ENCODE results near the gene HAPLN1. TPM values are rescaled to one million over a fixed set of nuclear protein-coding genes. Genes with fewer than 3 reads are reported as not detected.

The HAPLN1 gene
- total RNA-seq, 3 donors from 2014 or later (not counting 1 experiment from before 2014, with no cell fraction given), result not detected

DNA sequence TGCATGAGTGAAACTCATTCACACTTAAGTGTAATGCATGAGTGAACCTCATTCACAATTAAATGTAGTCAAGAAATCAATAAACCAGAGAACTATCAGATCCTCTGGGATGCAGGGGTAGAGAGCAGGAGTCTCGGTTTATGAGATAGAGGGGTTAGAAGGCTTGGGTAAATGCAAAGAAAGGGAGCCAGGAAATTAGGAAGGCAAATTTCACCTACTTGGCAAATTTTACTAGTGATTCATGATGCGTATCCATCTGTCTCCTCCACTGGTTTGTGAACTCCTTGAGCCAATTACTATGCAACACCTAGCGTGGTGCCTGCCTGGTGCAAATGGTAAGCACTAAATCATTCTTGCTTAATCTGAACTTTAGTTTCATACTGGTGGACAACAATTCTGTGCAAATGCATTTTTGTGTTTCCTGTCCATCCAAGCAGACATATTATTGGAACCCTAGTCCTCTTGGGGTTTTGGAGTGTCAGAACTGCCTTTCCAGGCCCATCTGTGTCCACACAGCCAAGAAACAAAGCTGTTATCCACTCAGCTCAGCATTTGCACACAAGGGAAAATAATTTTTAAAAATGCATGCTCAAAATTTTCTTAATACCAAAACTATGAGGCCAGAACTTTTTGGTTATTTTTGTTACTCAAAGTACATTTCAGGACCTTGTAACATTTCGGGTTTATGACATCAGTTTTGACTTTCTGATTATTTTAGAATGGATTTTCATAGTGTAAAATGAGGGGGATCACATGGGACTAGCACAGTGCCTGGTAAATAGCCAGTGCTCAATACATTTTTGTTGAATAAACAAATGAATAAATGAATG is 5.2 kb downstream of the HAPLN1 start:
- no peak for ATAC-seq
- 83% methylated on average over 4 of the region's 4 CpGs for WGBS (ENCODE audit: insufficient coverage)
- intact Hi-C loops (cut with micrococcal nuclease), result no loop called here
- Histone ChIP-seq H3K4me3 (ENCODE audit: low read length) (no peak overlapping the region), H3K27ac (ENCODE audit: low read length) (no peak overlapping the region), H3K27me3 (ENCODE audit: control insufficient read depth, insufficient read depth, low read length) (peaks cover 3% of the 10 kb centered on the region), H3K9me3 (ENCODE audit: control insufficient read depth, insufficient read depth, low read length) (no peaks in the 10 kb centered on the region), H3K36me3 (ENCODE audit: control insufficient read depth, insufficient read depth, low read length) (no peaks in the 10 kb centered on the region), H3K4me1 (ENCODE audit: control insufficient read depth, insufficient read depth, low read length) (no peaks in the 10 kb centered on the region)
- TF ChIP-seq, protein P1, sequence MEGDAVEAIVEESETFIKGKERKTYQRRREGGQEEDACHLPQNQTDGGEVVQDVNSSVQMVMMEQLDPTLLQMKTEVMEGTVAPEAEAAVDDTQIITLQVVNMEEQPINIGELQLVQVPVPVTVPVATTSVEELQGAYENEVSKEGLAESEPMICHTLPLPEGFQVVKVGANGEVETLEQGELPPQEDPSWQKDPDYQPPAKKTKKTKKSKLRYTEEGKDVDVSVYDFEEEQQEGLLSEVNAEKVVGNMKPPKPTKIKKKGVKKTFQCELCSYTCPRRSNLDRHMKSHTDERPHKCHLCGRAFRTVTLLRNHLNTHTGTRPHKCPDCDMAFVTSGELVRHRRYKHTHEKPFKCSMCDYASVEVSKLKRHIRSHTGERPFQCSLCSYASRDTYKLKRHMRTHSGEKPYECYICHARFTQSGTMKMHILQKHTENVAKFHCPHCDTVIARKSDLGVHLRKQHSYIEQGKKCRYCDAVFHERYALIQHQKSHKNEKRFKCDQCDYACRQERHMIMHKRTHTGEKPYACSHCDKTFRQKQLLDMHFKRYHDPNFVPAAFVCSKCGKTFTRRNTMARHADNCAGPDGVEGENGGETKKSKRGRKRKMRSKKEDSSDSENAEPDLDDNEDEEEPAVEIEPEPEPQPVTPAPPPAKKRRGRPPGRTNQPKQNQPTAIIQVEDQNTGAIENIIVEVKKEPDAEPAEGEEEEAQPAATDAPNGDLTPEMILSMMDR (IDR thresholded peaks at IDR 0.05), result no peak
- H3K4me1 Mint-ChIP-seq, result no peaks in the 10 kb centered on the region
- no peak overlapping the region for H3K4me3 Mint-ChIP-seq
- H3K9me3 Mint-ChIP-seq, result no peaks in the 10 kb centered on the region
- no peaks in the 10 kb centered on the region for H3K36me3 Mint-ChIP-seq
- DNase-seq, result no peak
- H3K27me3 Mint-ChIP-seq (ENCODE audit: low read depth in 2 of 2), result peaks cover 9 to 21% of the 10 kb centered on the region in 2 donors
- no peak overlapping the region for H3K27ac Mint-ChIP-seq

- intact Hi-C loops (cut with micrococcal nuclease), result no loop called here
- Mint-ChIP-seq H3K27me3 (ENCODE audit: low read depth in 2 of 2) (peaks cover 7 to 15% of the 10 kb centered on the region in 2 donors), H3K4me1 (no peaks in the 10 kb centered on the region), H3K27ac (no peak overlapping the region), H3K4me3 (no peak overlapping the region), H3K9me3 (no peaks in the 10 kb centered on the region), H3K36me3 (no peaks in the 10 kb centered on the region)
- H3K27ac ChIP-seq (ENCODE audit: low read length), result no peak overlapping the region
- H3K4me3 ChIP-seq (ENCODE audit: low read length), result no peak overlapping the region
- DNase-seq (no peak), ATAC-seq (no peak)
- H3K4me1 ChIP-seq (ENCODE audit: control insufficient read depth, insufficient read depth, low read length), result no peaks in the 10 kb centered on the region
- no peaks in the 10 kb centered on the region for H3K36me3 ChIP-seq (ENCODE audit: control insufficient read depth, insufficient read depth, low read length)
- 88% methylated on average over 1 of the region's 1 CpG for WGBS (ENCODE audit: insufficient coverage)
- TF ChIP-seq, protein P1 (IDR thresholded peaks at IDR 0.05), result no peak
- no peaks in the 10 kb centered on the region for H3K27me3 ChIP-seq (ENCODE audit: control insufficient read depth, insufficient read depth, low read length)
- no peaks in the 10 kb centered on the region for H3K9me3 ChIP-seq (ENCODE audit: control insufficient read depth, insufficient read depth, low read length)
Observed at GRCh38 chr5:83714810-83715209, 5.8 kb downstream of the HAPLN1 start.

- no peaks in the 10 kb centered on the region for H3K4me1 Mint-ChIP-seq
- intact Hi-C loops (cut with micrococcal nuclease), result no loop called here
- no peak overlapping the region for H3K27ac Mint-ChIP-seq
- H3K9me3 Mint-ChIP-seq, result no peaks in the 10 kb centered on the region
- no peaks in the 10 kb centered on the region for H3K9me3 ChIP-seq (ENCODE audit: control insufficient read depth, insufficient read depth, low read length)
- H3K4me3 Mint-ChIP-seq, result no peak overlapping the region
- DNase-seq (peak in 1 of 2 donors; percentile 50), ATAC-seq (peak in 1 of 3 donors; percentile 48)
- H3K36me3 Mint-ChIP-seq, result no peaks in the 10 kb centered on the region
- TF ChIP-seq, protein P1 (IDR thresholded peaks at IDR 0.05), result peak; percentile 74
- no CpG with 5 or more reads among the region's 2 CpGs for WGBS (ENCODE audit: insufficient coverage)
- no peaks in the 10 kb centered on the region for H3K36me3 ChIP-seq (ENCODE audit: control insufficient read depth, insufficient read depth, low read length)
- H3K4me1 ChIP-seq (ENCODE audit: control insufficient read depth, insufficient read depth, low read length), result no peaks in the 10 kb centered on the region
- H3K27ac ChIP-seq (ENCODE audit: low read length), result no peak overlapping the region
- H3K4me3 ChIP-seq (ENCODE audit: low read length), result no peak overlapping the region
- H3K27me3 Mint-ChIP-seq (ENCODE audit: low read depth in 2 of 2), result peaks cover 0 to 3% of the 10 kb centered on the region in 2 donors
- H3K27me3 ChIP-seq (ENCODE audit: control insufficient read depth, insufficient read depth, low read length), result no peaks in the 10 kb centered on the region
Observed at GRCh38 chr5:83711982-83712601, 8.6 kb downstream of the HAPLN1 start.
